SU-DHL-6 (cell line): Measurements from ENCODE around the gene BCAS3.

ENCODE experiments used
- CTCF ChIP-seq: fragments of 200-600 bp; sonication (generic); IDR thresholded peaks from one replicate; pipeline ENCODE4 v1.5.1; 2017; ENCODE audit warnings: antibody characterized with exemption, mild to moderate bottlenecking, low read length, moderate library complexity; ENCODE audit not compliant: insufficient read depth, poor library complexity, severe bottlenecking
- EZH2phosphoT487 ChIP-seq: fragments of 200-600 bp; sonication (generic), shearing (Covaris generic); conservative IDR thresholded peaks from 2 replicates; pipeline ENCODE4 v1.6.1; 2018; ENCODE audit warnings: mild to moderate bottlenecking, antibody characterized with exemption, low read length, moderate library complexity, mixed read lengths

GRCh38 chr17:60933739-60934138 lies 256.1 kb downstream of the BCAS3 start:
- TF ChIP-seq CTCF (no peak), EZH2phosphoT487 (no peak)
